Endothelial cell of umbilical vein (primary cell): ENCODE results near the gene WDR27.

Experiments used
- EZH2 ChIP-seq: IDR thresholded peaks from 2 replicates; pipeline ENCODE4 v1.6.1; 2012; ENCODE audit warnings: borderline replicate concordance, low read depth, mild to moderate bottlenecking, moderate library complexity, low read length, inconsistent platforms; ENCODE audit not compliant: severe bottlenecking
- FOS ChIP-seq: IDR thresholded peaks from 2 replicates; pipeline ENCODE4 v1.6.1; 2011; ENCODE audit warnings: mild to moderate bottlenecking, low read length, moderate library complexity, borderline replicate concordance; ENCODE audit not compliant: insufficient read depth
- JUN ChIP-seq: IDR thresholded peaks from 2 replicates; pipeline ENCODE4 v1.6.1; 2011; ENCODE audit warnings: borderline replicate concordance, low read depth; ENCODE audit not compliant: insufficient read length, insufficient read depth
- MYC ChIP-seq: IDR thresholded peaks from one replicate; pipeline ENCODE4 v1.6.1; 2011; ENCODE audit warnings: mild to moderate bottlenecking, low read depth, low read length
- POLR2A ChIP-seq: IDR thresholded peaks from 2 replicates; pipeline ENCODE4 v1.6.1; 2012; ENCODE audit warnings: low read depth, mild to moderate bottlenecking, control low read depth, low read length
- POLR2AphosphoS5 ChIP-seq: IDR thresholded peaks from 2 replicates; pipeline ENCODE4 v1.6.1; 2012; ENCODE audit warnings: low read depth, mild to moderate bottlenecking, control low read depth, low read length, moderate library complexity; ENCODE audit not compliant: insufficient read depth
- TF ChIP-seq, protein P1 (sequence below), 2 donors: IDR thresholded peaks; 1 replicate in 1 of 2; 2 replicates in 1 of 2; pipeline ENCODE4 v1.5.1; 2011; ENCODE audit warnings: low read length in 2 of 2, mild to moderate bottlenecking in 2 of 2, moderate library complexity in 2 of 2, control low read depth in 1 of 2, inconsistent platforms in 1 of 2, low read depth in 1 of 2; ENCODE audit not compliant: insufficient read depth in 1 of 2; ENCODE audit errors: extremely low read depth in 1 of 2
- TF ChIP-seq, protein P2 (sequence below): IDR thresholded peaks from 2 replicates; pipeline ENCODE4 v1.6.1; 2011; ENCODE audit not compliant: insufficient read depth, insufficient read length

DNA sequence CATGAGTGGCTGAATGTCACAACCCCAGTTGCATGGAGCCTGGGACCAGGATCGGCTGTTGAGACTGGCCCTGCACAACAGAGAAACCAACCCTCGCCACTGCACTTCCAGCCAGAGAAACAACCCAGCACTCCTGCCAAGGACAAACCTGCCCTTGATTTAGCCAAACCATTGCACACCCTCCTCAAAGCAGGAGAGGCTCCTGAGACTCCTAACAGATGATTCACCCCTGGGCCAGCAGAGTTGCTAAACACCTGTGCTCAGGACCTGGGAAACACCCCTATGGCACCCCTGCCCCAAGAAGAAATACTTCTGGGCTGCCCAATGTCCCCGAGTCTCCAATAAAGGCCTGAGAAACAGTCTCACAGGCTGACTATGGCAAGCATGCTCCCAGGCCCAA, 17.8 kb downstream of the WDR27 start:
- TF ChIP-seq POLR2A (no peak), POLR2AphosphoS5 (no peak), EZH2 (no peak), MYC (no peak), JUN (no peak), FOS (no peak)
- TF ChIP-seq, protein P1, sequence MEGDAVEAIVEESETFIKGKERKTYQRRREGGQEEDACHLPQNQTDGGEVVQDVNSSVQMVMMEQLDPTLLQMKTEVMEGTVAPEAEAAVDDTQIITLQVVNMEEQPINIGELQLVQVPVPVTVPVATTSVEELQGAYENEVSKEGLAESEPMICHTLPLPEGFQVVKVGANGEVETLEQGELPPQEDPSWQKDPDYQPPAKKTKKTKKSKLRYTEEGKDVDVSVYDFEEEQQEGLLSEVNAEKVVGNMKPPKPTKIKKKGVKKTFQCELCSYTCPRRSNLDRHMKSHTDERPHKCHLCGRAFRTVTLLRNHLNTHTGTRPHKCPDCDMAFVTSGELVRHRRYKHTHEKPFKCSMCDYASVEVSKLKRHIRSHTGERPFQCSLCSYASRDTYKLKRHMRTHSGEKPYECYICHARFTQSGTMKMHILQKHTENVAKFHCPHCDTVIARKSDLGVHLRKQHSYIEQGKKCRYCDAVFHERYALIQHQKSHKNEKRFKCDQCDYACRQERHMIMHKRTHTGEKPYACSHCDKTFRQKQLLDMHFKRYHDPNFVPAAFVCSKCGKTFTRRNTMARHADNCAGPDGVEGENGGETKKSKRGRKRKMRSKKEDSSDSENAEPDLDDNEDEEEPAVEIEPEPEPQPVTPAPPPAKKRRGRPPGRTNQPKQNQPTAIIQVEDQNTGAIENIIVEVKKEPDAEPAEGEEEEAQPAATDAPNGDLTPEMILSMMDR (IDR thresholded peaks at IDR 0.05; ENCODE audit: extremely low read depth in 1 of 2, insufficient read depth in 1 of 2, low read depth in 1 of 2, low read length in 2 of 2): no peak
- TF ChIP-seq, protein P2, sequence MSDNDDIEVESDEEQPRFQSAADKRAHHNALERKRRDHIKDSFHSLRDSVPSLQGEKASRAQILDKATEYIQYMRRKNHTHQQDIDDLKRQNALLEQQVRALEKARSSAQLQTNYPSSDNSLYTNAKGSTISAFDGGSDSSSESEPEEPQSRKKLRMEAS: no peak
